ENCODE measurements around the gene C10orf71. TPM values are rescaled to one million over a fixed set of nuclear protein-coding genes. Genes with fewer than 3 reads are reported as not detected.

The C10orf71 gene
- not detected in 2 replicates for total RNA-seq (2014; rRNA removed; shearing (Covaris generic))
- polyA plus RNA-seq (2015; cell fraction: cytosol; rRNA removed), result not detected in 2 replicates
- polyA plus RNA-seq (2015; cell fraction: nucleus; rRNA removed), result not detected in 2 replicates

DNA sequence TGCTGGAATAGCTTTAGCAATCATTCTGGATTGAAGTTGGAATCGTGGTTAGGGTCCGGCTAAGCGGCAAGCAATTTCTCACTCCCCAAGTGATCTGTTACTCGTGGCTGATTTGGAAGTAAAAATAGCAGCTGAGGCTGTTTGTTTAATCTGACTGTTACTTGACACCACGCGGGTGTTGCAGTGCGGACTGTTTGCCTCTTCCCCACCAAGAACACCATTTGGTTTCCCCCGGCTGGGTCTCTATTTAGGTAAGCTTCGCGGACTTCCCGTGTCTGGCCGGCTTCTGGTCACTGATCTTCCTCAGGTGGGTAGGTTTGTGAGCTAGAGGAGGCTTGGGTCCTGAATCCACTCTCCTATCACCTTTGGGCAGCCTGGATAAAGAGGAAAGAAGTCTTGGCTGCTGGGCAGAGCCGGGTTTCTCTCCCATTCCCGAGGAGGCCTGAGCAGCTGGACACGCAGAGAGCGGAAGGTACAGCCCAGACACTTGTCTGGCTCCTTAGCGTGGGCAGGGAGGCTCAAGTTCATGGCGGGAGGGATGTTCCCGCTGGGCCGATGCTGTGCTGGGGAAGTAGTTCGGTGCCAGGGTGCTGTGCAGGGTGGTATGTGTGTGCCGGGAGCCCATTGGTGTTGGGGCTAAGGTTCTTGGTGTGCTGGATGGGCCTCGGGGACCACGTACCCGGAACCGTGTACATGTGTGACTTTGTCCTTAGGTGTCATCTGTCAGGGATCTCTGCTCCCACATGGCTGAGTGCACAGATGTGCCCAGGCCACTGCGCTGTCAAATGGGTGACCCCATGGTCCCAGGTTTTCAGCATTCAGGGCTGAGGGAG, at the start of gene C10orf71:
TSS of gene C10orf71 (plus strand) at position 188 of the 833 bp plus-strand sequence. CDS start 23,376 bp downstream, outside the sequence.
- DNase-seq (ENCODE audit: low read depth, low spot score), result no peak
- in situ Hi-C loops (cut with HindIII; ENCODE audit: low pct_unique_long_range_greater_than_20kb, low sequenced_read_pairs), result no loop called here

DNA sequence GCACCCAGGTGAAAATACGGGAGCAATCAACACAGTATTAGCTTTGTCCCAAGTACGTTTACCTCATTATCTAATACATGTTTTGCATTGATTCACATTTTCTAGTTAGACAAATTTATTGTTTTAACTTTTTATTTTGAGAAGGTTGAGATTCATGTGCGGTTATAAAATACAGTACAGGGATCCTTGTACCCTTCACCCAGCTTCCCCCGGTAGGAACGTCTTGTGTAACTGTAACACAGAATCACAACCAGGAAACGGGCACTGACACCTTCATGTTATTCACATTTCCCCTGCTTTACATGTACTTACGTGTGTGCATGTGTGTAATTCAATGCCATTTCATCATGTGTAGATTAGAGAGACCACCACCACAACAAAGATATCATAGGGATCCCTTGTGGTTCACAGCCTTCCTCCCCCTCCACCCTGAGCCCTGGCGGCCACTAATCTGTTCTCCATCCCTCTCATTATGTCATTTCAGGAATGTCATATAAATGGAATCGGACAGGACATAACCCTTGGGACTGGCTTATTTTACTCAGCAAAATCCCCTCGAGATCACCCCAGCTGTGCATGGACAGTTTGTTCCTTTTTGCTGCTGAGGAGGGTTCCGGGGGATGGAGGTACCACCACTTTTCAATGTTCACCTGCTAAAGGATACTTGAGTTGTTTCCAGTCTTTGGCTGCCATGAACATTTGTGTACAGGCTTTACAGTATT, 46.5 kb upstream of the C10orf71 start:
- in situ Hi-C loops (cut with HindIII; ENCODE audit: low pct_unique_long_range_greater_than_20kb, low sequenced_read_pairs), result no loop called here
- DNase-seq (ENCODE audit: low read depth, low spot score), result no peak

GRCh38 chr10:49253340-49253906, 45.5 kb upstream of the C10orf71 start:
- no peak for DNase-seq (ENCODE audit: low read depth, low spot score)
- in situ Hi-C loops (cut with HindIII; ENCODE audit: low pct_unique_long_range_greater_than_20kb, low sequenced_read_pairs), result no loop called here

DNA sequence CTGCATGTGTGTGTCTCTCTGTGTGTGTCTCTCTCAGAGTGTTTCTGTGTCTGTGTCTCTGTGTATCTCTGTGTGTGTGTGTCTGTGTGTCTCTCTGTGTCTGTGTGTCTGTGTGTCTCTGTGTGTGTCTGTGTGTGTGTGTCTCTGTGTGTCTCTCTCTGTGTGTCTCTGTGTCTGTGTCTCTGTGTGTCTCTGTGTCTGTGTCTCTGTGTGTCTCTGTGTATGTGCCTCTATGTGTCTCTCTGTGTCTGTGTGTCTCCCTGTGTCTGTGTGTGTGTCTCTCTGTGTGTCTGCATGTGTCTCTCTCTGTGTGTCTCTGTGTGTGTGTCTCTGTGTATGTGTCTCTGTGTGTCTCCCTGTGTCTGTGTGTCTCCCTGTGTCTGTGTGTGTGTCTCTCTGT, 44.8 kb upstream of the C10orf71 start:
- in situ Hi-C loops (cut with HindIII; ENCODE audit: low pct_unique_long_range_greater_than_20kb, low sequenced_read_pairs), result no loop called here

GRCh38 chr10:49254556-49255318, 44.2 kb upstream of the C10orf71 start:
- in situ Hi-C loops (cut with HindIII; ENCODE audit: low pct_unique_long_range_greater_than_20kb, low sequenced_read_pairs), result no loop called here
- DNase-seq (ENCODE audit: low read depth, low spot score), result no peak

More for the DNA sequence above, 44.8 kb upstream of the C10orf71 start:
- DNase-seq (ENCODE audit: low read depth, low spot score), result no peak

DNA sequence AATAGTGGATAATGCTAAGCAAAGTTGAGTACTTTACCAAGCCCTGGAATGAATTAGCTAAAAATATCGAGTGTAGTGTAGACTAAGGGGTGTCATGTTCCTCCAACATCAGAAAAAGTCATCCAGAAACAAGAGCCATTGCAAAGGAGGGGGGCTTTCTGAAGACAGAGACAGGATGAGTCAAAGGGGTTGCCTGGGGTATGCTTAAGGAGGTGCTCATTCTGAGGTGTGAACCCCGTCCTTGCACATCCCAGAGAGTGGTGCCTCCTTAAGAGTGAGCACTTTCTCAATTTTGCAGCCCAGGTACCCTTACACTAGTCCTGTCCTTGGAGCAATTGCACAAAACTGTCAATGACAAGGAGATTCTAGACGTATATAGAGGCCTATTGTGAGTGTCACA, 43.1 kb upstream of the C10orf71 start:
- no peak for DNase-seq (ENCODE audit: low read depth, low spot score)
- in situ Hi-C loops (cut with HindIII; ENCODE audit: low pct_unique_long_range_greater_than_20kb, low sequenced_read_pairs), result no loop called here

DNA sequence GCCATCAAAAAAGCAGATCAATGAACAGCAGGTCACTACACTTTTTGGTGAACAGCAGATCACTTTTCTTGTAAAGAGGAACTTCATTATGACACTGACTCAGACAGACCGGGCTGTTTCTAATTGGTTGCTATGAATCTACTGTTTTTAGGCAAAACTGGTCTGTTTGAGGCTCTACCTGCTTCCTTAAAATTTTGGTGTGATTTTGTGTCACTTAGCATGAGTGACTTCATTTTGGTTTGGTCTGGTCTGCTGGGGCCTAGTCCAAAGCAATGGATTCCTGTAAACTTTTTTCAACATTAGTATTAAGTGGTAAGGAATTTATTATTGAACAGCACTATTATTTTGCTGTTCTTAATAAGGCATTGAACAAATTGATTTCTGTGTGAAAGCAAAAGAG, 41.8 kb upstream of the C10orf71 start:
- no peak for DNase-seq (ENCODE audit: low read depth, low spot score)
- in situ Hi-C loops (cut with HindIII; ENCODE audit: low pct_unique_long_range_greater_than_20kb, low sequenced_read_pairs), result no loop called here

DNA sequence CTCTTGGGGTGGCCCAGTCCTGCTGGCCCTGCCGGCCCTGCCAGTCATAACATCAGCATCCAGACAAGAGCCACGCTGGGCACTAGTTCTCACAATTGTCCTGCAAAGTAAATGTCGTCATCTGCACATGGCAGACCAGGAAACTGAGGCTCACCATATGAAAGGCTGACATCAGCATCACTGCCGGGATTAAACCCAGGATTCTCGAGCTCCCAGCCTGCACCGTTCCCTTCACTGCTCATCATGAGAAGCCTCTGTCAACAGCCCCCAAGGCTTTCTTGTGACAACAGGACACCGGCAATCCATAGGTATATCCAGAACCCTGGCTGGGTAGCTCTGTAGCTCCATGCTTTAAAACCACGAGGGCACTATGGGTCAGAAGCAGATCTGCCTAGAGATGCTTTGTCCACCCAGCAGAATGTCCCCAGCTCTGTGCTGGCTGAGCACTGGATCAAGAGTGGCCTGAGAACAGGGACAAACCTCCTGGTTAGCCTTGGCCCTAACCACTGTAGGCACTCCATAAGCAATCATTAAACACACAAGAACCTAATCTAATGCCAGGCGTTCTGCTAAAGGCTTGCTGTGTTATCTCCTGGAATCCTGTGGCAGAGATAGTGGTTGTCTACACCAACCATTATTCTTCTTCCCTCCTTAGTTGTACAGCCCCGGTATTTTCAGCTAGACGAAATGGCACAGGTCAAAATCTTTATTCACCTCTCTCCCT, 41.2 kb upstream of the C10orf71 start:
- in situ Hi-C loops (cut with HindIII; ENCODE audit: low pct_unique_long_range_greater_than_20kb, low sequenced_read_pairs), result no loop called here
- no peak for DNase-seq (ENCODE audit: low read depth, low spot score)

GRCh38 chr10:49258350-49258683, 40.7 kb upstream of the C10orf71 start:
- DNase-seq (ENCODE audit: low read depth, low spot score), result no peak
- in situ Hi-C loops (cut with HindIII; ENCODE audit: low pct_unique_long_range_greater_than_20kb, low sequenced_read_pairs), result no loop called here

DNA sequence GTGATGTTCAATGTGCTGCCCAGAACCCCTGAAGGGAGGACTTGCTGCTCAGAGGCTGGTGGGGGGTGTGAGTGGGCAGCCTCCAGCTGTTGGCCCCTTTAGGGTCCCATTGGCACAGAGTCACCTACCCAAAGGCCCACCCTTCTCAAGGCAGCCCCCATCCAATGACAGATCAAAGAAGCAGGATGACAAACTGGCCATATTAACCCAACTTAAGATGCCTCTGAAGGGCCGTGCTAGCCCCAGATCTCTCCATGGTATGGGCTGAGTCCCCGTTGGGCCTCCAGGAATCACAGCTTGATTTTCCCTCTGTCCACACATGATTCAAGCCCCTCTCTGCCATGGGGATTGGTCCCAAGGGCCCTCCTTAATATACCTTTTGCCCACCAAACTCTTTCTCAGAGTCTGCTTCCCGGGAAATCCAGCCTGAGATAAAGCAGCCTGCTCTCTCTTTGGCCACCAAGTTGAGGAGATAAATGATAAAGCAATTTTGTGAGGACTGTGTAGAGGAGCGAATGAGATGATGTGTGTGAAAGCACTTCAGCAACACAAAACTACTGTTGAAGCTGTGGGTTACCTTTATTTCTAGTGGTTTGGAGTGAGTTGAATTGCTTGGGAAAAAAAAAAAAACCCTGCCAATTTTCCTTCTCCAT, 38.2 kb upstream of the C10orf71 start:
- no peak for DNase-seq (ENCODE audit: low read depth, low spot score)
- in situ Hi-C loops (cut with HindIII; ENCODE audit: low pct_unique_long_range_greater_than_20kb, low sequenced_read_pairs), result no loop called here

GRCh38 chr10:49263591-49263990, 35.4 kb upstream of the C10orf71 start:
- in situ Hi-C loops (cut with HindIII; ENCODE audit: low pct_unique_long_range_greater_than_20kb, low sequenced_read_pairs), result no loop called here
- no peak for DNase-seq (ENCODE audit: low read depth, low spot score)

GRCh38 chr10:49264177-49264677, 34.7 kb upstream of the C10orf71 start:
- in situ Hi-C loops (cut with HindIII; ENCODE audit: low pct_unique_long_range_greater_than_20kb, low sequenced_read_pairs), result no loop called here
- no peak for DNase-seq (ENCODE audit: low read depth, low spot score)

- DNase-seq (ENCODE audit: low read depth, low spot score), result no peak
- in situ Hi-C loops (cut with HindIII; ENCODE audit: low pct_unique_long_range_greater_than_20kb, low sequenced_read_pairs), result no loop called here
Observed at GRCh38 chr10:49265885-49266284, 33.1 kb upstream of the C10orf71 start.

DNA sequence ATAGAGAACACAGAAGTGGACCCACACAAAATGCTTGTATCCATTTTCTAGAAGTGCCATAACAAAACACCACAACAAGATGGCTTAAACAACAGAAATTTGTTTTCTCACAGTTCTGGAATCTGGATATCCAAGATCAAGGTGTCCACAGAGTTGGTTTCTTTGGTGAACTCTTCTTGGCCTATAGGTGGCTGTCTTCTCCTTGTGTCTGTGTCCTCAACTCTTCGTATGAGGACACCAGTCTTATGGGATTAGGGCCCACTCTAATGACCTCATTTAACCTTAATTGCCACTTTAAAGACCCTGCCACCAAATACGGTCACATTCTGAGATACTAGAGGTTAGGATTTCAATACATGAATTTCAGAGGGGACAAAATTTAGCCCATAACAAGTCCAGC, 30.8 kb upstream of the C10orf71 start:
- in situ Hi-C loops (cut with HindIII; ENCODE audit: low pct_unique_long_range_greater_than_20kb, low sequenced_read_pairs), result no loop called here
- DNase-seq (ENCODE audit: low read depth, low spot score), result peak; percentile 2

DNA sequence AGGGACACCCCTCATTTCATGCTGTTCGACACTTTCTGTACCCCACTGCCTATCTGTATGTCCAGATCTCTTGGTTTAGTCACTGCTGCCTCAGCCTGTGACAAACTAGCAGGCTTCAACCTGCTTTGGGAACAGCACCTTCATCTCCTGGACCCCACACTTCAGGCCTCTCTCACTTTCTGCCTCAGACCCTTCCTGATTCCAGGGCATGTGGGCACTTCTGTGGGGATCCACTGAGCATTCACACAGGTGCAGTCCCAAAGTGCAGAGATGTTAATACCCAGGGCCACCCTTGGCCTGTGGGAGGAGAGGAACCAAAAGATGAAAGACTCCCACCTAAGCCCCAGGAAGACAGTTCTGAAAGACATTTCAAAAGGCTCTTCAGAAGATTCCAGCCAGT, 29.4 kb upstream of the C10orf71 start:
- in situ Hi-C loops (cut with HindIII; ENCODE audit: low pct_unique_long_range_greater_than_20kb, low sequenced_read_pairs), result no loop called here
- no peak for DNase-seq (ENCODE audit: low read depth, low spot score)

DNA sequence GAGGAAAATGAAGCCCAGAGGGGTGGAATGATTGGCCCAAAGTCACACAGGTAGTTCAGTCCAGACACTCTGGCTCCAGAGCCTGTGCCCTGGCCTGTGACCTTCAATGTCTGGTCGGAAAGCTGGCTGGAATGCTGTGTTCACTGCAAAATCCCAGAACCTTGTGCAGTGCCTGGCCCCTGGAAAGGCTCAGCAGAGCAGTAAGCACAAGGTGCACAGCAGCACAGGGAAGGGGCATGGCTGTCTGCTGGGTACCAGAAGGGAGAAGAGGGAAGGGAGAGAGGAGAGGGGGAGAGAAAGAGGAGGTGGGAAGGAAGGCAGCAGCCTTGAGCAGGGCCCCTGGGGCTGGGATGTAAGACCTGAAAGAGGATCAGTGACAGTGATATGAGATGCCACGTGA, 28.4 kb upstream of the C10orf71 start:
- no peak for DNase-seq (ENCODE audit: low read depth, low spot score)
- in situ Hi-C loops (cut with HindIII; ENCODE audit: low pct_unique_long_range_greater_than_20kb, low sequenced_read_pairs), result no loop called here

- in situ Hi-C loops (cut with HindIII; ENCODE audit: low pct_unique_long_range_greater_than_20kb, low sequenced_read_pairs), result no loop called here
- DNase-seq (ENCODE audit: low read depth, low spot score), result no peak
Observed at GRCh38 chr10:49271346-49271745, 27.6 kb upstream of the C10orf71 start.
